HepG2 (cell line): ENCODE measurements around the gene KANSL1. TPM values are rescaled to one million over a fixed set of nuclear protein-coding genes. Genes with fewer than 3 reads are reported as not detected.

Source experiments
- DMTF1 ChIP-seq: sonication (generic); formaldehyde crosslinking; IDR thresholded peaks from 2 replicates; pipeline ENCODE4 v1.4.0; 2020; ENCODE audit warnings: mild to moderate bottlenecking, missing genetic modification reagents
- ETV5 ChIP-seq: IDR thresholded peaks from 2 replicates; pipeline ENCODE4 v1.6.1; 2018; ENCODE audit warnings: missing biosample characterization, missing genetic modification reagents, inconsistent platforms, borderline replicate concordance
- FOXC1 ChIP-seq: sonication (generic); formaldehyde crosslinking; IDR thresholded peaks from 2 replicates; pipeline ENCODE4 v1.8.0; 2022; ENCODE audit warnings: mild to moderate bottlenecking, missing genetic modification reagents, borderline replicate concordance
- FOXJ3 ChIP-seq: sonication (generic); formaldehyde crosslinking; IDR thresholded peaks from 2 replicates; pipeline ENCODE4 v1.4.0; 2020; ENCODE audit warnings: missing genetic modification reagents, mild to moderate bottlenecking, borderline replicate concordance
- GFI1 ChIP-seq: sonication (generic); formaldehyde crosslinking; IDR thresholded peaks from 2 replicates; pipeline ENCODE4 v1.5.0; 2020; ENCODE audit warnings: missing genetic modification reagents, mild to moderate bottlenecking, borderline replicate concordance
- HIC2 ChIP-seq: sonication (generic); formaldehyde crosslinking; IDR thresholded peaks from 2 replicates; pipeline ENCODE4 v1.9.0; 2022; ENCODE audit warnings: low read depth, missing genetic modification reagents
- HMG20A ChIP-seq: IDR thresholded peaks from 2 replicates; pipeline ENCODE4 v1.6.1; 2016; ENCODE audit warnings: borderline replicate concordance
- HMG20B ChIP-seq: conservative IDR thresholded peaks from 2 replicates; pipeline ENCODE4 v1.6.1; 2016; ENCODE audit warnings: missing genetic modification reagents, missing compliant biosample characterization
- HNRNPH1 ChIP-seq: fragments of 200-400 bp; formaldehyde crosslinking; optimal IDR thresholded peaks from 2 replicates; pipeline ENCODE3; 2017; ENCODE audit warnings: mild to moderate bottlenecking, low read depth, low read length
- KLF12 ChIP-seq: sonication (generic); formaldehyde crosslinking; IDR thresholded peaks from 2 replicates; pipeline ENCODE4 v1.4.0; 2020; ENCODE audit warnings: missing genetic modification reagents, borderline replicate concordance
- MIXL1 ChIP-seq: IDR thresholded peaks from 2 replicates; pipeline ENCODE4 v1.6.1; 2016
- NFKB2 ChIP-seq: sonication (generic); formaldehyde crosslinking; IDR thresholded peaks from 2 replicates; pipeline ENCODE4 v1.4.0; 2020; ENCODE audit warnings: missing genetic modification reagents, borderline replicate concordance
- PRMT3 ChIP-seq: sonication (generic); formaldehyde crosslinking; IDR thresholded peaks from 2 replicates; pipeline ENCODE4 v1.8.1; 2022; ENCODE audit warnings: low read depth, mild to moderate bottlenecking, moderate library complexity, missing genetic modification reagents, borderline replicate concordance
- RXRB ChIP-seq: IDR thresholded peaks from 2 replicates; pipeline ENCODE4 v1.6.1; 2016; ENCODE audit warnings: borderline replicate concordance, missing genetic modification reagents, missing compliant biosample characterization
- SRSF9 ChIP-seq: fragments of 200-400 bp; formaldehyde crosslinking; IDR thresholded peaks from 2 replicates; pipeline ENCODE4 v1.6.1; 2018; ENCODE audit warnings: borderline replicate concordance, mild to moderate bottlenecking, low read depth, low read length; ENCODE audit not compliant: insufficient read depth, poor library complexity, severe bottlenecking
- TOE1 ChIP-seq: sonication (generic); formaldehyde crosslinking; IDR thresholded peaks from 2 replicates; pipeline ENCODE4 v1.4.0; 2020; ENCODE audit warnings: mild to moderate bottlenecking, missing genetic modification reagents
- ZBTB21 ChIP-seq: sonication (generic); formaldehyde crosslinking; IDR thresholded peaks from 2 replicates; pipeline ENCODE4 v1.4.0; 2020; ENCODE audit warnings: missing genetic modification reagents
- ZGPAT ChIP-seq: IDR thresholded peaks from 2 replicates; pipeline ENCODE4 v1.6.1; 2016; ENCODE audit warnings: mild to moderate bottlenecking
- ZNF503 ChIP-seq: sonication (generic); formaldehyde crosslinking; IDR thresholded peaks from 2 replicates; pipeline ENCODE4 v1.4.0; 2020; ENCODE audit warnings: missing genetic modification reagents
- polyA plus RNA-seq, 8 experiments: library from polyadenylated mRNA; depleted of rRNA in 3 of 8; stranded (reverse) in 7 of 8; unstranded in 1 of 8; fragments of >200 nt; fragmentation: Illumina TruSeq in 4 of 8; extraction: Trizol in 4 of 8; gene quantifications; 2 replicates each; pipeline versions ENCODE4 v1.2.1 to v1.2.3, GENCODE V29; 2011 to 2016; ENCODE audit warnings: low read depth in 4 of 8, missing spikeins in 1 of 8, mixed read lengths in 1 of 8; ENCODE audit not compliant: insufficient read depth in 1 of 8
- total RNA-seq, 5 experiments: library from RNA; depleted of rRNA; stranded (reverse); fragments of >200 nt; fragmentation: Illumina TruSeq; extraction: Trizol; gene quantifications; 2 replicates each; pipeline ENCODE4 v1.2.3, GENCODE V29; 2016; ENCODE audit warnings: low read depth in 1 of 5

Gene KANSL1
- total and polyA plus RNA-seq, 2 of the 13 experiments (the other 11 are each of a cell fraction or from before 2014, with no cell fraction given), result 24.0 to 59.6 TPM

GRCh38 chr17:46013502-46014165 lies 179.6 kb downstream of the KANSL1 start (continued):
- peak; percentile 52; the same call in 1 of the 2 replicates for TF ChIP-seq ZNF503
- TF ChIP-seq MIXL1 (CRISPR knock-in tag), result no peak; the same call in 1 of the 2 replicates
- 0 out of 2 replicates have a peak, but pooled peaks have one; percentile 38 for TF ChIP-seq PRMT3 (CRISPR knock-in tag)
- no peak; the same call in 1 of the 2 replicates for TF ChIP-seq HIC2 (CRISPR knock-in tag)
- TF ChIP-seq FOXC1 (CRISPR knock-in tag), result 0 out of 2 replicates have a peak, but pooled peaks have one; percentile 23
- TF ChIP-seq HMG20B (CRISPR knock-in tag), result 0 out of 2 replicates have a peak, but pooled peaks have one; percentile 41
- peak; percentile 55; the same call in 1 of the 2 replicates for TF ChIP-seq NFKB2 (CRISPR knock-in tag)
- TF ChIP-seq KLF12 (CRISPR knock-in tag), result peak; percentile 61; the same call in 1 of the 2 replicates
- TF ChIP-seq ZBTB21 (CRISPR knock-in tag), result no peak
- TF ChIP-seq FOXJ3 (CRISPR knock-in tag), result peak; percentile 56; the same call in 1 of the 2 replicates
- 0 out of 2 replicates have a peak, but pooled peaks have one; percentile 16 for TF ChIP-seq RXRB (CRISPR knock-in tag)
- TF ChIP-seq ZGPAT (CRISPR knock-in tag), result peak; percentile 43; the same call in 1 of the 2 replicates
- TF ChIP-seq SRSF9, result no peak
- peak; percentile 34; the same call in 1 of the 2 replicates for TF ChIP-seq ETV5 (CRISPR knock-in tag)
- TF ChIP-seq TOE1, result no peak
- peak; percentile 78; the same call in 1 of the 2 replicates for TF ChIP-seq GFI1 (CRISPR knock-in tag)
- no peak for TF ChIP-seq DMTF1 (CRISPR knock-in tag)
- peak; percentile 39 for TF ChIP-seq HNRNPH1
- TF ChIP-seq HMG20A (CRISPR knock-in tag), result 0 out of 2 replicates have a peak, but pooled peaks have one; percentile 29
